Measurements from ENCODE around the gene ZSCAN9.
A peak's percentile ranks its signal among the peaks of the same experiment; 100 is the strongest.

The ZSCAN9 gene

GRCh38 chr6:28220257-28221133, 4.6 kb upstream of the ZSCAN9 start:
- 0 out of 2 replicates have a peak overlapping the region, but pooled peaks have one; percentile 8 for H3K4me2 ChIP-seq (ENCODE audit: low read length)
- H3K79me2 ChIP-seq (ENCODE audit: control insufficient read depth, low read length), result peaks cover 3% of the 10 kb centered on the region; the same call in 1 of the 2 replicates
- H3K4me1 ChIP-seq (ENCODE audit: control insufficient read depth, low read length), result peaks cover 18% of the 10 kb centered on the region
- 0 out of 2 replicates have a peak, but pooled peaks cover 3% of the 10 kb centered on the region for H3F3A ChIP-seq (ENCODE audit: control insufficient read depth, insufficient read depth)
- no peaks in the 10 kb centered on the region for H4K20me1 ChIP-seq (ENCODE audit: control insufficient read depth, insufficient read depth, low read depth, low read length)
- H3K27ac ChIP-seq (ENCODE audit: low read depth, low read length), result no peak overlapping the region
- peaks cover 16% of the 10 kb centered on the region for H3K27me3 ChIP-seq (ENCODE audit: control insufficient read depth, low read length)
- TF ChIP-seq CTCF (IDR thresholded peaks at IDR 0.05; ENCODE audit: low read depth, low read length, poor library complexity, severe bottlenecking) (no peak), EZH2phosphoT487 (IDR thresholded peaks at IDR 0.05; ENCODE audit: borderline replicate concordance, low read length) (no peak)
- H3K4me3 ChIP-seq (ENCODE audit: low read length), result no peak overlapping the region
- no peaks in the 10 kb centered on the region for H3K9me2 ChIP-seq (replicated peaks; ENCODE audit: control insufficient read depth, low read length)
- no peaks in the 10 kb centered on the region for H3K36me3 ChIP-seq (ENCODE audit: control insufficient read depth, low read length)
- H3K9me3 ChIP-seq (ENCODE audit: control insufficient read depth, insufficient read depth, low read length), result no peaks in the 10 kb centered on the region

DNA sequence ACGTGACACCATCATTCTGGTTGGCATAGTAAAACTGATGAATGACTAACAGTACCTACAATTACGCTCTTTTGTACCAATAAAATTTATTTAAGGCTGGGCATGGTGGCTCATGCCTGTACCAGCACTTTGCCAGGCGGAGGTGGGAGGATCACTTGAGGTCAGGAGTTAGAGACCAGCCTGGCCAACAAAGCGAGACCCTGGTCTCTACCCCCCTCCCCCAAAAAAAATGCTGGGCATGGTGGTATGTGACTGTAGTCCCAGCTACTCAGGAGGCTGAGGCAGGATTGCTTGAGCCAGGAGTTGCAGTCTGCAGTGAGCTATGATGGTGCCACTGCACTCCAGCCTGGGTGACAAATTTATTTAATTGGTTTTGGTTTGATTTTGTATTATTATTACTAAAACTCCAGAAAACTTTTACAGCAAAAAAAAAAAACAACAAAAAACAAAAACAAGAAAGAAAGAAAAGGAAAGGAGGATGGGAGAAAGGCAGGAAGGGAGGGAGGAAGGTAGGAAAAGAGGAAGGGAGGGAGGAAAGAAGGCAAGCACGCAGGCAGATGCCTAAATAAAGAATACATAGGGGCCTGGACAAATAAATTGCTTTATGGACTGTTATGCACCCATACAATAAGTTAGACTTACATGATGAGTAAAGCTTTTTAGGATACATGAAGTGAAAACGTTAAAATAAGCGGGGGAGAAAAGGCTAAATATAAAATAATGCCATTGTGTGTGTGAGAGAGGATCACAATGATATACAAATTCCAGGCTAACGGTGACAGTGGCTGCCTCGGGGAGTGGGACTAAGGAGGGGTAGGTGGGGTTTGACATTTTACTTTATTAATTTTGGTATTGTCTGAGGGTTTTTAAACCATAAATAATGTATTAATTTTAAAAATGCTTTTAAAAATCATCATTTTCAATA, 682 bp upstream of the ZSCAN9 start:
- peak overlapping the region; percentile 93 for H3K4me3 ChIP-seq (ENCODE audit: low read length)
- H3K9me2 ChIP-seq (replicated peaks; ENCODE audit: control insufficient read depth, low read length), result no peaks in the 10 kb centered on the region
- 0 out of 2 replicates have a peak, but pooled peaks cover 5% of the 10 kb centered on the region for H3F3A ChIP-seq (ENCODE audit: control insufficient read depth, insufficient read depth)
- peaks cover 12% of the 10 kb centered on the region for H3K27me3 ChIP-seq (ENCODE audit: control insufficient read depth, low read length)
- no peaks in the 10 kb centered on the region for H4K20me1 ChIP-seq (ENCODE audit: control insufficient read depth, insufficient read depth, low read depth, low read length)
- peaks cover 18% of the 10 kb centered on the region for H3K36me3 ChIP-seq (ENCODE audit: control insufficient read depth, low read length)
- H3K4me1 ChIP-seq (ENCODE audit: control insufficient read depth, low read length), result peaks cover 19% of the 10 kb centered on the region
- H3K9me3 ChIP-seq (ENCODE audit: control insufficient read depth, insufficient read depth, low read length), result no peaks in the 10 kb centered on the region
- H3K27ac ChIP-seq (ENCODE audit: low read depth, low read length), result no peak overlapping the region
- peaks cover 7% of the 10 kb centered on the region for H3K79me2 ChIP-seq (ENCODE audit: control insufficient read depth, low read length)
- TF ChIP-seq CTCF (IDR thresholded peaks at IDR 0.05; ENCODE audit: low read depth, low read length, poor library complexity, severe bottlenecking), result no peak
- TF ChIP-seq EZH2phosphoT487 (IDR thresholded peaks at IDR 0.05; ENCODE audit: borderline replicate concordance, low read length), result no peak
- peak overlapping the region; percentile 93 for H3K4me2 ChIP-seq (ENCODE audit: low read length)

DNA sequence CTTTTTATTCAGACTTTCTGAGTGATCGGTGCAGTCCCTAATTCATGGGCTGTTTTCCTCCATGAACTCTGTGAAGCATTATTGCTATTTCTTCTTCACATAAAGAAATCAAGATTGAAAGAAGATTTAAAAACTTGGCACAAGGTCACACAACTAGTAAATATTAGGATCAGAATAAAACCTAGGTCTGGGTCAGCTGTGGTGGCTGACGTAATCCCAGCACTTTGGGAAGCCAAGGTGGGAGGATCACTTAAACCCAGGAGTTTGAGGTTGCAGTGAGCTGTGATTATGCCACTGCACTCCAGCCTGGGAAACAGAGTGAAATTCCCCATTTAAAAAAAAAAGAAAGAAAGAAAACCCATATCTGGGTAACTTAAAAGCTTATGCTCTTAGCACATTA, 1.4 kb downstream of the ZSCAN9 start:
- H3K27ac ChIP-seq (ENCODE audit: low read depth, low read length), result no peak overlapping the region
- peaks cover 7% of the 10 kb centered on the region for H3K79me2 ChIP-seq (ENCODE audit: control insufficient read depth, low read length)
- peaks cover 16% of the 10 kb centered on the region for H3K4me1 ChIP-seq (ENCODE audit: control insufficient read depth, low read length)
- 0 out of 2 replicates have a peak, but pooled peaks cover 2% of the 10 kb centered on the region for H3F3A ChIP-seq (ENCODE audit: control insufficient read depth, insufficient read depth)
- no peak overlapping the region for H3K4me2 ChIP-seq (ENCODE audit: low read length)
- no peaks in the 10 kb centered on the region for H4K20me1 ChIP-seq (ENCODE audit: control insufficient read depth, insufficient read depth, low read depth, low read length)
- TF ChIP-seq CTCF (IDR thresholded peaks at IDR 0.05; ENCODE audit: low read depth, low read length, poor library complexity, severe bottlenecking), result no peak
- TF ChIP-seq EZH2phosphoT487 (IDR thresholded peaks at IDR 0.05; ENCODE audit: borderline replicate concordance, low read length), result no peak
- H3K9me2 ChIP-seq (replicated peaks; ENCODE audit: control insufficient read depth, low read length), result no peaks in the 10 kb centered on the region
- no peaks in the 10 kb centered on the region for H3K9me3 ChIP-seq (ENCODE audit: control insufficient read depth, insufficient read depth, low read length)
- peaks cover 23% of the 10 kb centered on the region for H3K36me3 ChIP-seq (ENCODE audit: control insufficient read depth, low read length)
- no peak overlapping the region for H3K4me3 ChIP-seq (ENCODE audit: low read length)
- H3K27me3 ChIP-seq (ENCODE audit: control insufficient read depth, low read length), result 0 out of 2 replicates have a peak, but pooled peaks cover 4% of the 10 kb centered on the region
